Prostate gland (tissue), 2 donors: Measurements from ENCODE around the gene METRNL. TPM values are rescaled to one million over a fixed set of nuclear protein-coding genes. Genes with fewer than 3 reads are reported as not detected.
"Not testable (repeated sequence)": the region's sequence is repeated elsewhere in the genome, so short reads cannot be mapped to it uniquely, and the experiment has no call there.

Source experiments
- DNase-seq: peaks from one replicate; pipeline ENCODE4 v3.0.0-alpha.2; 2019; ENCODE audit warnings: low spot score
- H3K27ac ChIP-seq, 2 donors: fragments of 200-600 bp; sonication (generic); 2 replicates each; pipeline ENCODE4 v1.5.1; 2017 to 2019
- H3K27me3 ChIP-seq: fragments of 200-600 bp; sonication (generic); replicated peaks from 2 replicates; pipeline ENCODE4 v1.5.1; 2019; ENCODE audit not compliant: insufficient read depth
- H3K36me3 ChIP-seq, 2 donors: fragments of 200-600 bp; sonication (generic); 1 replicate in 1 of 2; 2 replicates in 1 of 2; pipeline versions ENCODE4 v1.5.1 to v1.8.1; 2017 to 2019
- H3K4me1 ChIP-seq: fragments of 200-600 bp; sonication (generic); replicated peaks from 2 replicates; pipeline ENCODE4 v1.5.1; 2019
- H3K4me3 ChIP-seq, 2 donors: fragments of 200-600 bp; sonication (generic); 2 replicates each; pipeline ENCODE4 v1.5.1; 2017 to 2019
- H3K9me3 ChIP-seq: fragments of 200-600 bp; sonication (generic); 2 replicates; pipeline ENCODE4 v1.5.1; 2017
- POLR2A ChIP-seq: fragments of 450-650 bp; IDR thresholded peaks from one replicate; pipeline ENCODE4 v1.6.1; 2016; ENCODE audit warnings: antibody characterized with exemption, mild to moderate bottlenecking
- POLR2AphosphoS5 ChIP-seq: sonication (generic); formaldehyde crosslinking; IDR thresholded peaks from one replicate; pipeline ENCODE4 v1.6.1; 2017; ENCODE audit warnings: antibody characterized with exemption
- WGBS: methylation state at CpG from one replicate; pipeline ENCODE4 v1.1.5; 2018; 5-methylcytosine and 5-hydroxymethylcytosine counted together
- intact Hi-C: fragments of 100-400 bp; cut with DNase I; formaldehyde crosslinking; loops from one replicate; pipeline ENCODE4 v1.14.2; 2022
- total RNA-seq, 2 donors: library from RNA; depleted of rRNA; stranded (reverse); fragments of >200 nt; gene quantifications; one replicate each; pipeline ENCODE4 v1.1.0, GENCODE V29; 2016
- TF ChIP-seq, protein P1 (sequence below), 4 experiments: fragments of 200-600 bp in 2 of 4; fragments of 450-650 bp in 2 of 4; sonication (generic) in 2 of 4; IDR thresholded peaks; 1 replicate in 3 of 4; 2 replicates in 1 of 4; pipeline ENCODE4 v1.5.1; 2016 to 2019; ENCODE audit warnings: antibody characterized with exemption in 4 of 4, mild to moderate bottlenecking in 2 of 4, moderate library complexity in 2 of 4

Gene METRNL, protein sequence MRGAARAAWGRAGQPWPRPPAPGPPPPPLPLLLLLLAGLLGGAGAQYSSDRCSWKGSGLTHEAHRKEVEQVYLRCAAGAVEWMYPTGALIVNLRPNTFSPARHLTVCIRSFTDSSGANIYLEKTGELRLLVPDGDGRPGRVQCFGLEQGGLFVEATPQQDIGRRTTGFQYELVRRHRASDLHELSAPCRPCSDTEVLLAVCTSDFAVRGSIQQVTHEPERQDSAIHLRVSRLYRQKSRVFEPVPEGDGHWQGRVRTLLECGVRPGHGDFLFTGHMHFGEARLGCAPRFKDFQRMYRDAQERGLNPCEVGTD
- total RNA-seq: 10 to 100 TPM; 22.4 to 59.4 TPM

GRCh38 chr17:83079352-83079747 is at the start of gene METRNL:
Gene METRNL (plus strand): TSS chr17:83079609. CDS start chr17:83079816, 207 bp downstream.
- Histone ChIP-seq H3K4me3 (peak within 1 kb of the TSS; percentile 70 to 71), H3K27ac (peak within 1 kb of the TSS; percentile 66 to 69), H3K9me3 (no peaks in the 10 kb centered on the region), H3K36me3 (no peaks in the 10 kb centered on the region), H3K4me1 (peaks cover 11% of the 10 kb centered on the region), H3K27me3 (no peaks in the 10 kb centered on the region)
- DNase-seq: peak; percentile 68
- WGBS: no CpG with 5 or more reads among the region's 69 CpGs
- intact Hi-C loops: loop anchor here (2.0 kb wide), 1 partner anchor 29 kb away; no protein-coding TSS in a partner anchor
- TF ChIP-seq, protein P1, sequence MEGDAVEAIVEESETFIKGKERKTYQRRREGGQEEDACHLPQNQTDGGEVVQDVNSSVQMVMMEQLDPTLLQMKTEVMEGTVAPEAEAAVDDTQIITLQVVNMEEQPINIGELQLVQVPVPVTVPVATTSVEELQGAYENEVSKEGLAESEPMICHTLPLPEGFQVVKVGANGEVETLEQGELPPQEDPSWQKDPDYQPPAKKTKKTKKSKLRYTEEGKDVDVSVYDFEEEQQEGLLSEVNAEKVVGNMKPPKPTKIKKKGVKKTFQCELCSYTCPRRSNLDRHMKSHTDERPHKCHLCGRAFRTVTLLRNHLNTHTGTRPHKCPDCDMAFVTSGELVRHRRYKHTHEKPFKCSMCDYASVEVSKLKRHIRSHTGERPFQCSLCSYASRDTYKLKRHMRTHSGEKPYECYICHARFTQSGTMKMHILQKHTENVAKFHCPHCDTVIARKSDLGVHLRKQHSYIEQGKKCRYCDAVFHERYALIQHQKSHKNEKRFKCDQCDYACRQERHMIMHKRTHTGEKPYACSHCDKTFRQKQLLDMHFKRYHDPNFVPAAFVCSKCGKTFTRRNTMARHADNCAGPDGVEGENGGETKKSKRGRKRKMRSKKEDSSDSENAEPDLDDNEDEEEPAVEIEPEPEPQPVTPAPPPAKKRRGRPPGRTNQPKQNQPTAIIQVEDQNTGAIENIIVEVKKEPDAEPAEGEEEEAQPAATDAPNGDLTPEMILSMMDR (IDR thresholded peaks at IDR 0.05): no peak
- TF ChIP-seq POLR2AphosphoS5 (peak; percentile 23), POLR2A (peak; percentile 35)

DNA sequence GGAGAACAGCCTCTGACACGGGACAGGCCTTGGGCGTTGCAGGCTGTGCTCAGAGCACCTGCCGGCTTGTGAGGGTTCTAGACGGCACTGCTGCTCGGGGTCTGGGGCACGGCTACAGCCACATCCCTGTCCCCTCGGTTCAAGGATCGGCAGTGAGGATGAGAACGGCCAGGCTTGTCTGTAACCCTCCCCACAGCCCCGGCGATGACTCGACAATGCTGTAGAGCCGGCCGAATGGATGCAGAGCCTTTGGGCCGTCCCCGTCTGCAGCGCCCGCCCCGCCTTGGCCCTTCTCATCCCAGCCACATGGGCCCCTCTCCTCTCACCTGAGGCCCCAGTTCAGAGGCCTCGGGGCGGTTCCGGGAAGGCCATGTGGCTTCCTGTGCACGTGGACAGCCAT is 49.0 kb upstream of the METRNL start:
- H3K4me1 ChIP-seq: no peaks in the 10 kb centered on the region
- no peak overlapping the region for H3K4me3 ChIP-seq
- no peaks in the 10 kb centered on the region for H3K9me3 ChIP-seq
- WGBS: 90% methylated on average over 23 of the region's 23 CpGs
- TF ChIP-seq, protein P1 (IDR thresholded peaks at IDR 0.05): no peak
- no peak for TF ChIP-seq POLR2A
- H3K27ac ChIP-seq: no peak overlapping the region
- intact Hi-C loops: no loop called here
- DNase-seq: no peak
- H3K27me3 ChIP-seq: no peaks in the 10 kb centered on the region
- H3K36me3 ChIP-seq: no peaks in the 10 kb centered on the region

- DNase-seq: no peak
- Histone ChIP-seq H3K27ac (no peak overlapping the region), H3K36me3 (no peaks in the 10 kb centered on the region), H3K4me1 (no peaks in the 10 kb centered on the region), H3K27me3 (no peaks in the 10 kb centered on the region), H3K9me3 (no peaks in the 10 kb centered on the region), H3K4me3 (no peak overlapping the region)
- 91% methylated on average over 32 of the region's 35 CpGs for WGBS
- TF ChIP-seq POLR2A (no peak), POLR2AphosphoS5 (no peak)
- TF ChIP-seq, protein P1 (IDR thresholded peaks at IDR 0.05): no peak
- intact Hi-C loops: no loop called here
These were observed 48.0 kb upstream of the METRNL start for GRCh38 chr17:83031321-83031945.

DNA sequence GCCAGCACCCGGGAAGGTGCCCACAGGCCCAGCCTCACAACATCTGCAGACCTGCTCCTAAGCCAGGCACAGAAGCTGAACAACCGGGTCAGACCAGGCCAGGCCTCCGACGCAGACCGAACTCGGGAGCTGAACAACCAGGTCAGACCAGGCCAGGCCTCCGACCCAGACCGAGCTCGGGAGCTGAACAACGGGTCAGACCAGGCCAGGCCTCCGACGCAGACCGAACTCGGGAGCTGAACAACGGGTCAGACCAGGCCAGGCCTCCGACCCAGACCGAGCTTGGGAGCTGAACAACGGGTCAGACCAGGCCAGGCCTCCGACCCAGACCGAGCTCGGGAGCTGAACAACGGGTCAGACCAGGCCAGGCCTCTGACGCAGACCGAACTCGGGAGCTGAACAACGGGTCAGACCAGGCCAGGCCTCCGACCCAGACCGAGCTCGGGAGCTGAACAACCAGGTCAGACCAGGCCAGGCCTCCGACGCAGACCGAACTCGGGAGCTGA is 47.4 kb upstream of the METRNL start:
- not testable (repeated sequence) for H3K4me3 ChIP-seq

DNA sequence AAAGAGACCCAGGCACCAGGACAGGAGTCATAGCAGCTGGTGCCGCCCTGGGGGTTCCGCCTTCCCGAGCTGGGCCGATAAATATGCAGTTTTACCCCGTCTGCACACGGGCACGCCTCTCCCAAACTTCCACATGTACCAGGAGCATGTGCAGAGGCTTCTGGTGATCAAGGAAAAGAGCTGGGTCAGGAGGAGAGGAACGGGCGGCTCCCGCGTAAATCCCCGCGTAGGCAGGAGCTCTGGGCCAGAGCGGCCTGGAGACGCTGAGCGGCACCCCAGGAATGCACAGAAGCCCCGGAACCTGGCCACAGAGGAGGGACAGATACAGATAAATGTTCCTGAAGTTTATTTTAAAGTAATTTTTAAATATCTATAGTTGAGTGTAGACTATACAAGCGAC is 46.6 kb upstream of the METRNL start:
- TF ChIP-seq POLR2AphosphoS5: no peak
- no peak for TF ChIP-seq POLR2A
- TF ChIP-seq, protein P1 (IDR thresholded peaks at IDR 0.05): no peak
- no peaks in the 10 kb centered on the region for H3K27me3 ChIP-seq
- H3K4me3 ChIP-seq: no peak overlapping the region
- WGBS: 96% methylated on average over 18 of the region's 18 CpGs
- H3K36me3 ChIP-seq: no peaks in the 10 kb centered on the region
- DNase-seq: no peak
- no peak overlapping the region for H3K27ac ChIP-seq
- intact Hi-C loops: no loop called here
- H3K9me3 ChIP-seq: no peaks in the 10 kb centered on the region
- H3K4me1 ChIP-seq: no peaks in the 10 kb centered on the region

More for the DNA sequence above, 47.4 kb upstream of the METRNL start:
- H3K36me3 ChIP-seq, intact Hi-C loops, H3K27me3 ChIP-seq, H3K9me3 ChIP-seq, DNase-seq, H3K4me1 ChIP-seq, H3K27ac ChIP-seq: not testable (repeated sequence)
- 67% methylated on average over 33 of the region's 33 CpGs for WGBS
